Glomerular visceral epithelial cell (primary cell): Measurements from ENCODE around the gene RPL41.
A peak's percentile ranks its signal among the peaks of the same experiment; 100 is the strongest.
"Not testable (repeated sequence)": the region's sequence is repeated elsewhere in the genome, so short reads cannot be mapped to it uniquely, and the experiment has no call there.

Source experiments
- DNase-seq: peaks from one replicate; pipeline ENCODE4 v3.0.0-alpha.2; 2016; ENCODE audit errors: extremely low spot score

Gene RPL41

DNA sequence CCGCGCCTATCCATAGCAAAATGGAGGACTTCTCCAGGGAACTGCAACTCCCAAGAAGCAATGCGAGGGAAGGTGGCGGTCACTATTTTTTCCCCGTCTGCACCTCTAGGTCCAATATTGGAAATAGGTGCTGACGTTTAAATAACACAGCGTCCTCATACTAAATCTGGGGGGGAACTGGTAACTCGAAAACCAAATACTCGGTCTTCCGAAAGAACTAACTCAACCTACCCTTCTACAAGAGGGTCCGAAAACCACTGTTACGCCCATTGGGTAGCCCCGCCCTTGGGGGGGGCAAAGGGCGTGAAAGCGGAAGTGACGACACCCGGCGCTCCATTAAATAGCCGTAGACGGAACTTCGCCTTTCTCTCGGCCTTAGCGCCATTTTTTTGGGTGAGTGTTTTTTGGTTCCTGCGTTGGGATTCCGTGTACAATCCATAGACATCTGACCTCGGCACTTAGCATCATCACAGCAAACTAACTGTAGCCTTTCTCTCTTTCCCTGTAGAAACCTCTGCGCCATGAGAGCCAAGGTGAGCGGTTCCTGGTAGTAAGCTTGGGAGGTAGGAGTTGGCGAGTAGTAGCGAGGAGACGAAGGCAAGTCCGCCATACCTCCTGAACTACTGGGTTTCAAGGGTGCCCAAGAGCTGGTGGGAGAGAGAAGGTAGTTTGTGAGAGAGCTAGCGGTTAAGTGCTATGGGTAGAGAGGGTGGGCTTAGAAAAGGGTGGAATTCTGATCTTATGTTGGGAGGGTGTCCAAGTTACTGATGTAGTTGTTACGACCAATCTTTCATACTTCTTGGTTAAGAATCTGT, at the start of gene RPL41:
TSS of gene RPL41 (plus strand) at position 367 of the 815 bp plus-strand sequence.
- peak; percentile 92 for DNase-seq

DNA sequence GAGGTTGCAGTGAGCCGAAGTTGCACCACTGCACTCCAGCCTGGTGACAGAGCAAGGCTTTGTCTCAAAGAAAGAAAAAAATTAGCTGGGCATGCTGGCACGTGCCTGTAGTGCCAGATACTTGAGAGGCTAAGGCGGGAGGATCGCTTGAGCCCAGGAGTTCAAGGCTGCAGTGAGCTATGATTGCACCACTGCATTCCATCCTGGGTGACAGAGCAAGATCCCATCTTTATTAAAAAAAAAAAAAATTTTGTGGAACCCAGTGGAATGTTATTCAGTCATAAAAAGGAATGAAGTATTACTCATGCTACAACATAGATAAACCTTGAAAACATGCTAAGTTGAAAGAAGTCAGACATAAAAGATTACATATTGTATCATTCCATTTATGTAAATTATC, 44.8 kb upstream of the RPL41 start:
- DNase-seq, result no peak

- no peak for DNase-seq
These were observed 42.0 kb upstream of the RPL41 start for GRCh38 chr12:56074396-56074795.

DNA sequence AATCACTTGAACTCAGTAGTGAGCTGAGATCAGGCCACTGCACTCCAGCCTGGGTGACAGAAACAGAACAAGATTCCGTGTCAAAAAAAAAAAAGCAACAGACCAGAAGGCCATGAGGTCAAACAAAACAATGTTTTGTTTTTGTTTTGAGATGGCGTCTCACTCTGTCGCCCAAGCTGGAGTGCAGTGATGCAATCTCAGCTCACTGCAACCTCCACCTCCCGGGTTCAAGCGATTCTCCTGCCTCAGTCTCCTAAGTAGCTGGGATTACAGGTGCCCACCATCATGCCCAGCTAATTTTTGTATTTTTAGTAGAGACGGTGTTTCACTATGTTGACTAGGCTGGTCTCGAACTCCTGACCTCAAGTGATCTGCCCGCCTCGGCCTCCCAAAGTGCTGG, 38.5 kb upstream of the RPL41 start:
- not testable (repeated sequence) for DNase-seq

GRCh38 chr12:56078427-56078826, 38.0 kb upstream of the RPL41 start:
- DNase-seq, result no peak

- peak; percentile 87 for DNase-seq
These were observed 37.3 kb upstream of the RPL41 start for GRCh38 chr12:56078931-56079722.

GRCh38 chr12:56079723-56080555, 36.5 kb upstream of the RPL41 start, which contains the start of gene ERBB3:
TSS of gene ERBB3 (plus strand) at chr12:56080165. CDS start at chr12:56080301, 136 bp downstream.
- peak; percentile 83 for DNase-seq

- no peak for DNase-seq
These were observed 35.8 kb upstream of the RPL41 start for GRCh38 chr12:56080556-56081138.

DNA sequence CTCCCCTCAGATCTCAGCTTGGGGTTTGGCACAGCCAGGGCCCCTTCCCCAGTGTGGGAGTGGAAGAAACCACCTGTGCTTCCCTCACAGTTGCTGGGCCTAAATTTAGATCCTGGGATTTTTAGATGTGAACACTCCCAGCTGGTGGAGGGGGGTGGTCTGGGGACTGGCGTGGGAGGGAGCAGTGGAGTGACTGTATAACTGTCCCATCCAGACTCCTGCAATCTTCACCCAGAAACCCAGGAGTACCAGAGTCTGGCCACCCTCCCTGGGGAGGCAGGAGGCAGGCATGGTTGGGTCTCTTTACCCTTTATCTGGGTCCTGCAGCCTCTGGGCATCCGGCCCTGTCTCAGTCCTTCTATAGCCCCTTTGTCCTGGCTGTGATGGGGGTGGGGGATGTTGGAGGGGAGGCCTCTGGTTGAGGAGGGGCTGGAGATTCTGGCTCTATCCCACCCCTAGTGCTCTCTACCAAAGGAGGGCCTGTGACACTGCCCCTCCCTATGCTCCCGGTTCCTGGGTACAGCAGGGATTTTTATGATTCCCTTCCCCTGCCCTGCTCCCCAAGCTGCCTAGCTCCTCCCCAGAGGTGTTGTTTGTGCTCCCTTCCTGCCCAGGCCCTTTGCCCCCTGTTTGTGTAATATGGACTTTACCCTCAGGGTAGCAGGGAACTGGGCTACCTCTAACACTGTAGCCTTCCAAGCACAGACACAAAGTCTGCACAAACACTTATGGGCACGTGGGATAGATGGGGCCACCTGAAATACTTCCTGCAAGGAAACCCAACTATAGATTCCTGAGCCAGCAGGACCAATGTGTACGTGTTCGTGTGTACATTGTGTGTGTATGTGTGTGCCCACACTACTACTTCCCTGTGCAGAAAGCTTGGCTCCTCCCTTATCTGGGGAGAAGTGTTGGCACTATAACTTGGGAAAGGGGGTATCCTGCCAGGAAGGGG, 34.8 kb upstream of the RPL41 start:
- no peak for DNase-seq

DNA sequence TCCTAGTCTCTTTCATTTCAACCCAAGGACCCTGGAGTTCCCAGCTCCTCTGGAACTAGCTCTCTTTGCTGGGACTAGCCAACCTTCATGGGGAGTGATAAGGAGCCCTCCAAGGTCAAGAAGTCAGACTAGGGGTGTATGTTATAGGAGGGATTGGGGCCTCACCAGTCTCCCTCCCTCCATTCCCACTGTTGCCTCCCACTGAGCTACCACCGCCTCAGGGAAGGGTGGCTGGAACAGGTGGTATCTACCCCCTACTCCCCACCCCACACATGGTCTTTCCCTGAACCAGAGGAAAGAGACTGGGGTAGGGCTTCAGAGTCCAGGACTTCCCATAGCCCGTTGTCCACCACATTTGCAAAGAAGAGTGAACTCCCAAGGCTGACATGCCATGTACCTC, 34.1 kb upstream of the RPL41 start:
- DNase-seq, result no peak

GRCh38 chr12:56082967-56083366, 33.5 kb upstream of the RPL41 start:
- no peak for DNase-seq

- DNase-seq, result no peak
These were observed 31.4 kb upstream of the RPL41 start for GRCh38 chr12:56084958-56085543.

GRCh38 chr12:56086096-56086495, 30.3 kb upstream of the RPL41 start:
- no peak for DNase-seq

- no peak for DNase-seq
These were observed 29.8 kb upstream of the RPL41 start for GRCh38 chr12:56086608-56087007.

DNA sequence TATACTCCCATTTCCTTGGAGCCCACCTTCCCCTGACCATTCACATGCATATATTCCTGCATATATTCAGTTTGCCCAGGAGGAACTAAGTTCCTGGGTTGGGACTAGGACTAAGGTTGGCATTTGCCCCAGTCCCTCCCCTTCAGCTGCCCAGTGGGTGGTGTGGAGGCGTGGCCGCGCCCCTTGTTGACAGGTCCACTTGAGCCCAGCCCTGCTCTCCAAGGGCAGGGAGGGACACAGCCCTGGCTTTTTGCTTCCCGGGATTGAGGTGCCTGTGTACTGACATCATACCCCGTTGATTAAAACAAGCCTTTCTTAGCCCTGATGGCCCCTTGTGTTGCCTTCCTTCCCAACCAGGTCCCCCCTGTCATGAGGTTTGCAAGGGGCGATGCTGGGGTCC, 29.2 kb upstream of the RPL41 start:
- no peak for DNase-seq

GRCh38 chr12:56097738-56098137, 18.7 kb upstream of the RPL41 start:
- DNase-seq, result no peak

- no peak for DNase-seq
These were observed 17.8 kb upstream of the RPL41 start for GRCh38 chr12:56098592-56098991.

GRCh38 chr12:56099787-56100186, 16.6 kb upstream of the RPL41 start:
- no peak for DNase-seq

- no peak for DNase-seq
These were observed 15.4 kb upstream of the RPL41 start for GRCh38 chr12:56101045-56101444.

- DNase-seq, result no peak
These were observed 13.8 kb upstream of the RPL41 start for GRCh38 chr12:56102683-56103065.
